Raji (cell line): Measurements from ENCODE around the gene ARMH3.

Source experiments
- POLR2A ChIP-seq: IDR thresholded peaks from 2 replicates; pipeline ENCODE4 v1.6.1; 2011; ENCODE audit warnings: low read depth, low read length, control low read depth; ENCODE audit not compliant: insufficient read depth

Gene ARMH3

DNA sequence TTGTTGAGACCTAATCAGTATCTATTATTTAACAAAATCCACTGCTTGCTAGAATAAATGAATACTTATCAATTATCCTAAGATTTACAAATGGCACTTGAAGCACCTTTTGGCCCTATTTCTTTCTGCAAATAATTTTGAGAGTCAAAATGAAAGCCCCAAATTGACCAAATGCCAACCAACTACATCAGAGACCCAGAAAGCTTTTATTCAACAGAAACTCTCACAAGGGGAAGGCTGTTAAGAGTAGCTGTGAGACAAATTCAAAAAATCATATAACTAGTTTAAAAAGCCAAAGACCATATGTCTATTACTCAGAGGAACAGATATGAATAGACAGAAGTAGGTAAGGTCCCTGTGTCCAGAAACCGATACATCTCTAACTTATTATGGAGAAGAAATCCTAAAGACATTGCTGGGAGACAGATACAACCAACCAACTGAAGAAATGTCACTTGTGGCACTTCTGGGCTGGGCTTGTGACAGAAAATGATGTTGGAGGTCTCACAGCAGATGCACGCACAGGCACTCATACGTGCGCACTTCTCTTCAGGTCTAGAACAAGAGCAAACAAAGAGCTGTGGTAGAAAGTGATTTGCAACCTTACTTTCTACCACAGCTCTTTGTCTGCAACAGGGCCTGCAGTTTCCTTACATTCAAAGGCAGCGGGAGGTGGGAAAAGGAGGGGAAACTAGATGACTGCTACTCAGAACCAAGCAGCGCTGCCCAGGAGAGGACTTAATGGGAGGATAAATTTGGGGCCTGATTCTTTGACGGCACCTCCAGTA lies 153.7 kb downstream of the ARMH3 start:
- no peak for TF ChIP-seq POLR2A

DNA sequence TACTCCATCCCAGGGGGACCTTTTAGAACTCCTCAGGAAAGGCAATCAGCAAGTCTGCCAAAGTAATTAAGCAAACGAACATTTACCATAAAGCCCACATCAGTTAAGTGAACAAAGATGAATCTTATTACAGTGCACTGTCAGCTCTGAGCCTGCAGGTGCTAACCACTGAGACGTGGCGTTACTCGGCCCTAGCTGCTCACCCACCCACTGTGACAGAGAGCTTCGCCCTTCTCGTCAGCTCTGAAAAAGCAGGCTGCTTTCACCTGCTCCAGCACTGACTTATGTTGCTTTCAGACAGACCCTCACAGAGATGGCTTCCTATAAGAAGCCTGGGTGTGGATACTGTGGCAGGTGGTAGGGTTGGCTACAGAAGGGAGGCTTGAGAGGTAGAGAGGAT lies 154.6 kb downstream of the ARMH3 start:
- no peak for TF ChIP-seq POLR2A

DNA sequence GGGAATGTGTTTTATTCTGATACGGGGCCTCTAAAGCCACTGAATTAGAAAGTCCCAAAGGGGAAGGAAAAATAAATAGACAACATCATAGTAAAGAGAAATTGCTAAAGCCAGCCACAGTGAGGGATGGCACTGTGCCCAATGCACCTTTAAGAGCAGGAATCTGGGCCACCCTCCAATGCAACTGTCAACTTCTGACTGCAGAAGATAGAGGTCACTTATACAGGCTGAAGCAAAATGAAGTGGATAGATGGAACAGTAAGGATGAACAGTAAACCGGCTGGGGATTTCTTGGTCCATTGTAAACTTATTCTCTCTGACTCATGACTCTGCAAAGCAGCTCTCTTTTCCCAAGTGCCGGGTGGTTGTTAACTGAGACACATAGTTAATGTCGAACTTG lies 158.3 kb downstream of the ARMH3 start:
- TF ChIP-seq POLR2A, result no peak

DNA sequence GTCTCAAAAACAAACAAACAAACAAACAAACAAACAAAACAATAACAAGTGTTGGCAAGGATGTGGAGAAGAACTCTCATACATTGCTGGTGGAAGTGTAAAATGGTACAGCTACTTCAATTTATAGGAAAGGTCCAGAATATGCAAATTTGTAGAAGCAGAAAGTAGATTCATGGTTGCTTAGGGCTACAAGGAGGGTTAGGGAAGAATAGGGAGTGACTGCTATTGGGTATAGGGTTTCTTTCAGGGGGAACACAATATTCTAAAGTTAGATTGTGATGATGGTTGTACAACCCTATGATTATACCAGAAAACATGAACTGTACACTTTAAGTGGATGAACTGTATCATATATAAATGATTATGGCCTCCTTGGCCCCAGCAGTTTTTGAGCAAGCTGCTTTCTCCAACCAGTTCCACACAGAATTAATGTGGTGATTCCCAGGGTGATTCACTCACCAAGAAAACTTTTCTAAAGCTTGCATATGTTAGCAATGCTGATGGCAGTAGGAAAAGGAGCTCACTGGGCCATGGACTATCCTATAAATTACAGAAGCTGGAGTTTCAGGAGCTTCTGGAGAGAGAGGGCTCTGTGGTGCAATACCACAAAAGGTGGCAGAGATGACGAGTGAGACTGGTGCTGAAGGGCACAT lies 159.6 kb downstream of the ARMH3 start:
- no peak for TF ChIP-seq POLR2A

DNA sequence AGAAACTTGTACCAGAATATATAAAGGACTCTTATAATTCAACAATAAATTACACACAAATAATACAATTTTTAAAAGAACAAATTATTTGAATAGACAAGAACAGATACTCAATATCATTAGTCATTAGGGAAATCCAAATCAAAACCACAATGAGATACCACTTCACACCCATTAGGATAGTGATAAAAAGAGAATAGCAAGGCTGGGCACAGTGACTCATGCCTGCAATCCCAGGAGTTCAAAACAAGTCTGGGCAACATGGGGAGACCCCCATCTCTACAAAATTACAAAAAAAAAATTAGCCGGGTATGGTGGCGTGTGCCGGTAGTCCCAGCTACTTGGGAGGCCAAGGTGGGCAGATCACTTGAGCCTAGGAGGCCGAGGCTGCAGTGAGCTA lies 160.2 kb downstream of the ARMH3 start:
- no peak for TF ChIP-seq POLR2A

DNA sequence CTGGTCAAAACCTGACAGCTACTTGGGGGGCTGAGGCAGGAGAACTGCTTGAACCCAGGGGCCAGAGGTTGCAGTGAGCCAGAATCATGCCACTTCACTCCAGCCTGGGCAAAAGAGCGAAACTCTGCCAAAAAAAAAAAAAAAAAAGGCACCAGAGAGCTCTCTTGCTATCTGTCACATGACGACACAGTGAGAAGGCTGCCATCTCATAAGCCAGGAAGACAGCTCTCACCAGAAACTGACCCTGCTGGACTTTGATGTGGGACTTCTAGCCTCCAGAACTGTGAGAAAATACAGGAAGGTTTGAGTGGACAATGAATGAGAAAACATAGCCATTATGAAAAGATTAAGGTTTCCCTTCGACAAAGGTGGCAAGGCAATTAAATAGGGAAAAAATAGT lies 161.2 kb downstream of the ARMH3 start:
- TF ChIP-seq POLR2A, result no peak

DNA sequence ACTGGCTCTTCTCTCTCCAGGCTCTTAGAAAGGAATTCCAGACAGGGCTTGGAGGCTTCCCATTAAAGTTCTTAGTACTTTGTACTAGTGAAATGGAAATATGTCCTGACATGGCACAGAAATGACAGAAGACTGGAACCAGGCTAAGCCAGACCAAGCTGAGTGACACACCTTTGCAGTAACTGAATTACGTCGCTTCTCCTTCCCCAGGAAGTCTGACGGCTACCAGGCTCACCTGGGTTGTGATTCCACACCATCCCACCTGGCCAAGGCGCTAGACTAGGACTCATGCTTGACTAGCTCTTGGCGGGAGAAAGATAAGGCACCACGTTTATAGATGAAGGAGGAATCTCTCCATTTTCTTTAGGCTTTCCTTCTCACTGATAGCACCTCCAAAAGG lies 161.7 kb downstream of the ARMH3 start:
- TF ChIP-seq POLR2A, result no peak

DNA sequence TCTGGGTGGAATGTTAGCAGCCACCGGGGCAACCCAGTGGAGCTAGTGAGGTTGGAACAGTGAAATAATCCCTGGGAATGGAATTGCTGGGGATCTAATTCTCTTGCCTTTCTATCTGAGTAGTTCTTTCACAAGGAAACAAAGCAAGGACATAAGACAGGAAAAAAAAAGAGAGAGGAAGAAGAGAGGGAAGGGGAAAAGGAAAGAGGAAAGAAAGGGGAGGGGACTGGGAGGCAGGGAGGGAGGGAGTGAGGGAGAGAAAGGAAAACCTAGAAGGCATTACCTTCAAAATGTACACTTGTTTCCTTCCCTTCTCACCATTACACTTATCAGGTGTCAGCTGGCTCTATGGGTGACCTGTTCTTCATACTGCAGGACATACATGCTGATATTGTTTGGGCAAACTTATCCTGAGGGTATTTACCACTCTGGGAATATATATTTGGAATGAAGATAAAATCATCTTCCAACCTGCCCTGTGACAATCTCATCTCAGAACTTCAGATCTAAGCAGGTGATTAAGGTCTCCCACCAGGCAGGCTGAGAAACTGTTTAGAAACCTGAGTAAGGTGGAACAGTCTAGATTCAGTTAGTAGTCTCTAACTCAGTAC lies 162.4 kb downstream of the ARMH3 start:
- no peak for TF ChIP-seq POLR2A

DNA sequence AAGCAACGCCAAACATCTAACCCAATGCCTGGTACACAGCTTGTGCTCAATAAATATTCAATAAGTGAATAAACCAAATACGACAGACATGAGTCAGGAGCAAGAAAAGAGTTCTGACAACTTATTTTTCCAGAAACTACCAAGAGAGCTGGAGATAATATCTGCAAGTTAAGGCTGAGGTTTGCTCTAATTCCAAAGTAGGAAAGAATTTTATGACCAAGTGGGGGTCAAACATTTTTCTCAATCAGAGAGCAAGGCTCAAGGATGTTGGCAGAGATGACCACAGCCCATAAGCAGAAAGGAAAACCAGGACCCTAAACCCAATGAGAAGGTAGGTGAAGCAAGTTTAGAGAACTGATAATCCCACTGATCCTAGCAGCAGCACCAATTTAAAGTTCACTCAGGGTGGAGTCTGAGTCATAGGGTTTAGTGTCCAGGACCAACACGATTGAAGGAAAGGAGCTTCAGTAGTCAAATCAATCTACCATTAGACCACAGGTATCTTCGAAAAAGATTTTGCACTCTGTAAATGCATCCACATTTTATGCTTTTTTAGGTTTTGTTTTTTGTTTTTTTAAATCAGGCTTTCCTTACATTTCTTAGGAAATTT lies 163.1 kb downstream of the ARMH3 start:
- TF ChIP-seq POLR2A, result no peak

DNA sequence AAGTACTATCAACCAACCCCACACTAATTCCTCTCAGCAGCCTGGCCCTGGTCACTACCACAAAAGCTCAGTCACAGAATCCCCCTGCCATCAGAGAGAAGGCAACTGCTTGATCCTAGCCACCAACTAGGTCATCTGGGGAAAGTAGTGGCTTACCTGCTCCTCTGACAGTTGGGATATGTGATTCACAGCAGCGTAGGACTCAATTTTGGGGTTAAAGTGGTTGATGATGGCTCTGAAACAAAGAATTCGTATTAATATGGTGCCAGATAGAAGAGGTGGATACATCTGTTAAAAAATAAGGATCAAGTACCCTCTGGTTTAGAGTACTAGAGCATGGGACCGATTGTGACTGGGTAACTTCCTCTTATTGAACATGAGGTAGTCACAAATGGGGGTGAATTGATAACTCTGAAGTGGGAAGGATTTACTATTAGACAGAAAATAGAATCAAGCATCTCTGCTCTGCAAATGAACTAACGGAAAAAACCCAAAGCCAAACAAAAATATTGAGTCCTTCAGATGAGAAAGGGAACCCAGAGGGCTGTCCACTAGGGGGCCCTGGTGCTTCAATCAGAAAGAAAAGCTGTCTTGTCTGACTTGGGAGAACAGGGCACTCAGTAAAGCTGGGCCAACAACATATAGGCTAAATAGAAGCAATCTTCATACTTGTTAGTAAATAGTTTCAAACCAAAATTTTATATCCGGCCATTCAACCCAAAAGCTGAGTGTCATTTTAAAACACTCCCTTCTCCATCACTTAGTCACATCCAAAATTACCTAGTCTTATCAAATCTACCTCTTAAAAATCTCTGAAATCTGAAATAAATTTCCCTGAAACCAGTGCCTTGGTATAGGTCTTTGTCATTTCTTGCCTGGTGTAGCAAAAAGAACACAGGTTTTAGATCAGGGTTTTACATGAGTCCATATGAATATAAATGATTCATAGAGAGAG lies 166.4 kb downstream of the ARMH3 start:
- no peak for TF ChIP-seq POLR2A

DNA sequence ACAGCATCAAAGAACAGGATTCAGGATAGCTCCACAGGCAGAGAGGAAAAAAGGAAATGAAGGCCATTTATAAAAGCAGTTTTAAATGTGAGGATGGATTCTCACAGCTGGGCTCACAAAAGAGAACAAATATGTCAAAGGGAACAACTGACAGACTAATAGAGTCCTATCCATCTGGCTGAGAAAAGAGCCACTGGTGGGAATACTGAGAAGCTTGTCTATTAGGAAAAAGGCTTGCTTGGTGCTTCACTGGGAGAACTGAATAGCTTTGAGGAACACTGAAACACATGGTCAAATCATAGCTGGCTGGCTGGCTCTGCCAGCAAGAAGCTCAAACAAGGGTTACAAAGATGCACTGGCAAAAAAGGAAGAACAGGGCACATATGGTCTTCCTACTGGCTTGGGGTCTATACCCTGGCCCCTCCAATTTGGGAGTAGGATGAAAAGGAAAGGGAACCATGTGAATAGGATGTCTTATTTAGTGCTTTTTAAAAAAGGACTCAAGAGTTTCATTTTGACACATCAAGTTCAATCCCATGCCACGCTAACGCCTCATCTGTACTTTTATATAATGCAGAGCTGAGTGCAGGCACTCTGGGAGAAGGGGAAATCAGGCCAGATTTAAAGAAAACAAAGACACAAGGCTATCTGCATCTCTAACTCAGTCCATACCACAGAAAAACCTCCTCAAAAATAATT lies 167.6 kb downstream of the ARMH3 start:
- TF ChIP-seq POLR2A, result no peak

DNA sequence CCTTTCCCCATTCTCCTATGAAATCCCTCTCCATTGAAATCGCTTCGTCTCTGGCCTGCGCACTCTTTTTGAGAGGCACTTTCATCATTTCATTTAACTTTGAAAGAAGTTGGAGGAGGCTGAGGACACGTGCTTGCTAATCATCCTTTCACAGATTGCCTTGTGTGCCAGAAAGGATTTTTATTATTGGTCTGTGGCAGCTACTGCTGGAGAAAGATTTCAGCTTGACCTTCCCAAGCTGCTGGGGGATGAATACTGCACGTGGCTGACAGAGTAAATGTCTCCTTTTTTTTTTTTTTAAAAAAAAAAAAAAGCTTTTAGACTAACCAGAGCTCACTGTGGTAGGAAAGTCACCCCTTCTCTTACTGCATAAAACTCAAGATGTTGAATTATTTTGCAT lies 168.2 kb downstream of the ARMH3 start:
- no peak for TF ChIP-seq POLR2A

DNA sequence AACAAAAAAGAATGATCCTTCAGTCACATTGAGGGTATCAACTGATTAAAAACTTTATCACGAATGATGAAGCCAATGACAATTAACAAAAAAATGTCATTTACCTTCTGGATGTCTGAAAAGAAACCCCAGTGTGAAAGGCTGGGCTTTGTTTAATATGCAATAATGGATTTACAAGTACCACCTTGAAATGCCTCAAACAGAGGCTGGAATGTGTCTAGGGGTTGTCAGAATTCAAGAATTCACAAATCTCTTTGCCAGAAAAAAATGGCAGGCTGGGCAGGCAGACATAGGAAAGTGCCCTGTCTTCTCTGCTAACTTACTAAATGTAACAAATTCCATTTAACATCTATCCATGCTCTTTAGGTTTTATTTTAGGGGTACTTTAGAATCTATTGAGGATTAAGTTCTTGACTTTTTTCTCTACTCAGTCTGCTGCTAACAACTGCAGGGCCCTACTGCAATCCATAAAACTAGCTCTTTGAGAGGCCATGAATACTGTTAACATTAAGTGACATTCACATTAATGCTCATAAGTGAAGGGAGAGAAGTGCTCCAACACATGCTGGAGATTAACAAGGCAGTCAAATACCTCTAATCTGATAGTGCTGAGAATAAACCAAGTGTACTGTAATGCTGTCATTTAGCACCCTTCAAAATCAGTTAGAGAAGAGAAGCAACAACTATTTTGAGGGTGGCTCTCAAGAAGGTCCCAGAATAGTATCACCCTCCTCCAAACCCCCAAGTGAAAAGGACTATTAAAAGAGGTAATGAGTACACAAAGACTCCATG lies 169.3 kb downstream of the ARMH3 start:
- no peak for TF ChIP-seq POLR2A

DNA sequence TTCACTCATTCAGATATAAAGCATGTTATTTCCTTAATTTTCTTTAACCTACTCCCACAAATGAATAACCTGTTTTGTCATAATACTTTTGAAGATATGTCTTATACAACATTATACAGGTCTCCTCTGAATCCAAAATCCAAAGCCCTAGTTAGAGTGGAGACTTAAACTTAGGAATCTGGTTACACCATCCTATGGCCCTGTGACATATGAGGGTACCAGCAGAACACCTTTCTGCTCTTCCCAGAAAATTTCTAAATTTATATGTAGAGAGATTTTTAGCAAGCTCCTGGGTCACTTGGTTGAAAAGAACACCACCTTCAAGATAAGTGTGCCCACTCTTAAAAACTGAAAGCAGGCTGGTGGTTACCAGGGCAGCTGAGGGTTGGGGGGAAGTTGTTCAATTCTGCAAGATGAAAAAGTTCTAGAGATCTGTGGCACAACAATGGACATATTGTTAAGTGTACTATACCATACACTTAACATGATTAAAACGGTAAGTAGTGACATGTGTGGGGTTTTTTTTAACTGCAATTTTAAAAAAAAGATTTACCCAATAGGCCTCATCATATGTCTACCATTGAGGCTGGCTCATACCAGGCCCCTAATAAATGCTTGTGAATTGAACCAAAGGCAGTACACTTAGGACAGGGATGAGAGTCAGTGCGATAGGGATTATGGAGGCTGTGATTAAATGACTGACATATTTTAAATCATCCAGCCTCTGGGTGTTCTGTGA lies 174.8 kb downstream of the ARMH3 start:
- TF ChIP-seq POLR2A, result no peak
